GM18519 (cell line): ENCODE measurements around the gene COL4A2.

Source experiments
- ATAC-seq: cut with Tn5 transposase; IDR thresholded peaks from one replicate; pipeline ENCODE4 v1.9.1; 2021; ENCODE audit warnings: mild to moderate bottlenecking, moderate library complexity; ENCODE audit not compliant: unreplicated experiment, low FRiP score

The COL4A2 gene

DNA sequence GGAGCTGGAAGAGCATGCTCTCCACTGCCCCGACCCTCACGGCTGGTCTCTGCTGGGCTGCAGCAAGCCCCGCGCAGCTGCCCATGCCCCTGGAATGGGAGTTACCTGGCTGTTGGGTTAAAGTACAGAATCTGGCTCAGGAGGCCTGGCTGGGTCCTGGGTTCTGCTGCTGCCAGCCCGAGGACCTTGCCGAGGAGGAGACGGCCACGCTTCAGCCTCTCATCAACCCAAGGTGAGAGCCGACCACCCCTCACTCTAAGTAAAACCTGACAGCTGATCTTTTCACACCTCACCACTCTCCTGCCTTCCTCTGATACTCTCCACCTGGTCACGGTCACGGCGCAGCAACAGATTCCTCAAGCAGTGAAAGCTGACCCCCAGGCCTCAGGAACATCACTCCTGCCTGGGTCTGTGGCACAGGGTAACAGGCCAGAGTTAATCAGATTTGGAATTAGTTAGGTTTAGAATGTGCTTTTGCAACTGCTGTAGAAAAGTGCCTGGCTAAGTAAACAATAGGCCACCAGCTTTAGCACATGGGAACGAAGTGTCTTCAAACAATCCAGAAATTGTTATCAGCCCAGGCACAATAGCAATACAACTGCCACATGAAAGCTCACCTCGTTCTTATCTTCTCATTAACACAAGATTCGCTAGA, 233.9 kb downstream of the COL4A2 start:
- ATAC-seq, result no peak

DNA sequence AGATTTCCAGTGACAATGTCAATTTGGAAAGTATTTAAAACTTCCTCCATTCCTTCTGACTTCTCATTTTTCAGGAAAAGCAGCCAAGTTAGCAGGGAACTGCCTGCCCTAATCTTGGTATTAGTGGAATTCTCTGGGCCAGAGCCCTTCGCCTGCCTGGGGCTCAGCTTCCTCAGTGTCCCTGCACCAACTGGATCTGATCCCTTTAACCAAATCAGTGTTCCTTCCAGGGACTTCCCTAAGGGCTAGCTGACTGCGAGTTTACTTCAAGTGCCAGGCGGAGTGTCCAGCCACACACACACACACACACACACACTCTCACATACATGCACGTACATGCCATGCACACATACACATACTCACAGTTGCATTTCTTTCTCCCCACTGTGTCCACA, 234.4 kb downstream of the COL4A2 start:
- ATAC-seq, result no peak

GRCh38 chr13:110542169-110542796, 235.2 kb downstream of the COL4A2 start:
- ATAC-seq, result no peak

DNA sequence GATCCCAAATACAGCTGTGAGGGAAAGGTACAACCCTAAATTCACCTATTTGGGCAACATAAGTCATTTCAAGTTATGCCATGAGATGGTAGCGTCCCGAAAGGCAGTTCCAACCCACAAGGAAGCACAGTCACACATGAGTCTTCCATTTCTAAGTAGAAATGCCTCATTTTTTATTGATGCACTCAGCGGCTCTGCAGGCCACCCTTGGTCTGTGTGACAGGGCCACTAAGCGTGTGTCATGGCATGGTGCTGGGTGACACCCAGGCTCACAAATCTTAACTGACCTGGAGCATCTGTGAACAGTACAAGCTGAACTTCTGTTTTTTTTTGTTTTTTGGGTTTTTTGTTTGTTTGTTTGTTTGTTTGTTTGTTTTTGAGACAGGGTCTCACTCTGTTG, 239.3 kb downstream of the COL4A2 start:
- no peak for ATAC-seq

GRCh38 chr13:110546926-110547325, 239.8 kb downstream of the COL4A2 start:
- ATAC-seq, result no peak

DNA sequence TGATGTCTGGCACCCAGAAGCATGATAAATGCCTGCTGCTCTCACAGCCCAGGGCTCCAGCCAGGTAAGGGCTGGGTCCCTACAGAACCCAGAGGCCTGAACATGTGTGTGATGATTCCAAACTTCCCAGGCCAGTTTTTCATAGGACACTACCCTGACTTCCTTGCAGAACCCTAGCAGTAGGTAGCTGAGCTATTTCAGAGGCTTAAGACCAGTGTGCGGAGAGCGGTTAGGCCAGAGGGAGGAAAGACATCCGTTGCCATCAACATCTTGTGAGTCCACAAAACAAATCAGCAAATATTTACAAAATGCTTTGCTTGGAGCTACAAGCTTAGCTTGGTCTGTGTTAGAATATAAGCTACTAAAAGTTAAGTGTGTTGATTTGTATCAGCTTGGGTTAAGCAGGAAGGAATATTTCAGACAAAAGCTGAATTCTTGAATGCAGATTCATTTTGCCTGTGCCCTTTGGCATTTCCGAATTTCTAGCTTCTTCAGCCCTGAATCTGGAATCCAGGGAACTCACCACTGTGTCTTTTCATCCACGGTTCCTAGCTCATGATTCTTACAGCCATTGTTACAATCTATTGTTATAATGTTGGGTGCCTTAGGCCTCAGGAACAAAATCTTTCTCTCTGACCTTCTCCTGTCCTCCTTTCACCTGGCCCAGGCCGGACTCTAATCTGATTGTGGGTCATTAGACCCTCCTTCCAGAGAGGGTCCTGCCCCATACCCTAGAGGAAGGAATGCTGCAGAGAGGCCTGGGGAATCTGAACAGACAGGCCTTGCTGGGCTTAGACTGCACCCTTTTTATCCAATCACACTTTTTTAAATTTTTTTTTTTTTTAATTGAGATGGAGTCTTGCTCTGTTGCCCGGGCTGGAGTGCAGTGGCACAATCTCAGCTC, 242.1 kb downstream of the COL4A2 start:
- no peak for ATAC-seq

DNA sequence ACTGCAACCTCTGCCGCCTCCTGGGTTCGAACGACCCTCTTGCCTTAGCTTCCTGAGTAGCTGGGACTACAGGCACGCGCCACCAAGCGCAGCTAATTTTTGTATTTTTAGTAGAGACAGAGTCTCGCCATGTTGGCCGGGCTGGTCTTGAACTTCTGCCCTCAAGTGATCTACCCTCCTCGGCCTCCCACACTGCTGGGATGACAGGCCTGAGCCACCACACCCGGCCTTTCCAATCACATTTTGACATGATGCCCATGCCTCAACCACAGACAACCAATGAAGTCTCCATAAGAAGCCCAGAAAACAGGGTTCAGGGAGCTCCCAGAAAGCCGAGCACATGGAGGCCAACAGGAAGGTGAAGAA, 242.7 kb downstream of the COL4A2 start:
- no peak for ATAC-seq

GRCh38 chr13:110551284-110551683, 244.2 kb downstream of the COL4A2 start:
- no peak for ATAC-seq

GRCh38 chr13:110552767-110553166, 245.7 kb downstream of the COL4A2 start:
- ATAC-seq, result no peak

DNA sequence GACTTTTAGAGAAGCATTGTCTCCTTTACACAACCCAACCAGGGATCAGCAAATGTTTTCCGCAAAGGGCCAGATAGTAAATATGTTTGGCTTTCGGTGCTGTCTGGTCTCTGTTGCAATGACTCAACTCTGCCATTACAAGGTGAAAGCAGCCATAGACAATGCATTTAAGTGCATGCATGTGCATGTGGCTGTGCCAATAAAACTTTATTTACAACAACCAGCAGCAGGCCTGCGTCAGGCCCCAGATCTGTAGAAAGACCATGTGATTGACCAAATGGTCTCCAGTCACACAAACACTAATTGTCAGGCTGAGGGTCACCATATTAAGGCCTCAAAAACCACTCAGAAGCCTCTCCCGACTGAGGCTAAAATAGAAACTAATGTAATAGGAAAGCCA, 246.3 kb downstream of the COL4A2 start:
- ATAC-seq, result no peak

- ATAC-seq, result no peak
Measured at GRCh38 chr13:110554227-110554836, 247.2 kb downstream of the COL4A2 start.

DNA sequence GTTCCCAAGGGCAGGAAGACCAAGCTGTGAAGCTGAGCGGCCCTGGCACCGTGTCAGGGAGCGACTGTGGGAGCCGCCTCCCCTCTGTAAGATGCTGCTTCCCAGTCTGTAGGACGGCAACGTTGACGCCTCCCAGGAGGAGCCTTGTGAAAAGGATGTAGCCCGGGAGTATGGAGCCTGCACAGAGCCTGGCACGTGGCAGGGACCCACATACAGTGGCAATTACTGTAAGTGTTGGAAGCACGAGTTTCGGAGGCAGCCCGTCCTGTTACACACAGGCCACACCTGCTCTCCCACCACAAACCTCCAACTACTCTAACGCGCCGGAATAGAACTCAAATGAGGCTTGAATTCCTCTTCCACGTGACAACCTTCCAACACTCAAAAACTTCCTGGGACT, 247.9 kb downstream of the COL4A2 start:
- ATAC-seq, result no peak

- ATAC-seq, result no peak
Measured at GRCh38 chr13:110555601-110556223, 248.6 kb downstream of the COL4A2 start.

DNA sequence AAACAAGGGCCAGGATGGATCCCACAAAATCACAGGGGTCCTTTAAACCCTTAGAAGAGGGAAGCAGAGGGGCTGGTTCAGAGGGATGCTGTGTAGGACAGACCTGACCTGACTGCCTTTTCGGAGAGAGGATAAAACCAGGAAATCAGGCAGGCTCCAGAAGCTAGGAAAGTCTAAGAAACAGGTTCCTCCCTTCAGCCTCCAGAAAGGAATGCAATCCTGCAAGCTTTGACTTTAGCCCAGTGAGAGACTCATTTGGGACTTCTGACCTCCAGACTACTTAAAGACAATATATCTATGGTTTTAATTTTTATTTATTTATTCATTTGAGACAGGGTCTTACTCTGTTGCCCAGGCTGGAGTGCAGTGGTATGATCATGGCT, 249.1 kb downstream of the COL4A2 start:
- ATAC-seq, result no peak

GRCh38 chr13:110557082-110557481, 250.0 kb downstream of the COL4A2 start:
- no peak for ATAC-seq

DNA sequence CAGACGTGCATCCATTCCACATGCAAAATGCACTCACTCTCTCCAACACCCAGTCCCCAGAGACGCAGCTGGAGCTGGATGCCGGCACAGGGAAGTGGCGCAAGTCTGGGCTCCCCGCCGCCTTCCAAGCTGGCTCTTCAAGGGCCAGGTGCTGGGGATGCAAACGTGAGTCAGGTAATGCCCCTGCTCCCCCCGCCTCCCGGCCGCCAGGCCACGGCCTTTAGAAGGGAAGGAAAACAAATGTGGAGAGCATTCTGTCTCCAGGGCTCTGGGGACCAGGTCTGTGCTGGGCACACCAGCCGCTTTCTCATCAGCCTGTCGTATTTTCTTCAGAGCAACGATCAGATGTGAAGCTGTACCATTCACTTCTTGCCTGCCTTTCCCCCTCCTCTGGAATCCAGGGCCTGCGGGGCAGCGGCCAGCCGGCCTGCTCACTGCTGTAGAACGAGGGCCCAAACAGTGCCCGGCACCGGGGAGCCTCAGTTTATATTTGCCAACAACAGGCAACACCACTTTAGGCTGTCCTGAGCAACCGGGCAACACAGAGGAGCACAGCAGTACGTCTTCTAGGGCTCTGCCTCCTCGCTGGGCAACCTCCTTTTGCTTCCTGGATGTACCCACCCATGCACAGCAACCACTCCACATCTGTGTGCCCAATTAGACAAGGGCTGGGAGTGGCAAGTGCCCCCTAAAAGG, 250.7 kb downstream of the COL4A2 start:
- no peak for ATAC-seq

DNA sequence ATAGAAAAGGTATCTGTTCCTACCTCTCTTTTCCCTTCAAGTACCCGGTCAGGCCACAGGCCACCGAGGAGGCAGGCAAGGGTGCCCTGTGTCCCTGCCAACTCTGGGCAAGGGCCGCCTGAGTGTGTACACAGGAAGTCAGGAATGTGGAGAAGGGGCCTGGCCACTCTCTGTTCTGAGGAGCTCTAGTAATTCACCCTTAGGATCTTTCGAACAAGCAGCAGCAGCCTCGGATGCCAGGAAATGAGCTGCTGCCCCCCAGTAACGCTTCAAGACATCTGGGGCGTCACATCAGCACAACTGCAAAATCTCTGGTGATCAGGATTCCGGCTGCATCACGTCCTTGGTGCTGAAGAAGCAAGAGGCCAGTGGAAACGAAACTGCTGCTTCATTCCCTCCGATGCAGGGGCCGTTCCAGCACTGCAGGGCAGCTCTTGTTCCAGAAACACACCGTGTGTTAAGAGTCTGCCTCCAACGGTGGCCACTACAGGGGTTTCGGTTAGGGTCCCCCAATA, 252.4 kb downstream of the COL4A2 start:
- ATAC-seq, result no peak

DNA sequence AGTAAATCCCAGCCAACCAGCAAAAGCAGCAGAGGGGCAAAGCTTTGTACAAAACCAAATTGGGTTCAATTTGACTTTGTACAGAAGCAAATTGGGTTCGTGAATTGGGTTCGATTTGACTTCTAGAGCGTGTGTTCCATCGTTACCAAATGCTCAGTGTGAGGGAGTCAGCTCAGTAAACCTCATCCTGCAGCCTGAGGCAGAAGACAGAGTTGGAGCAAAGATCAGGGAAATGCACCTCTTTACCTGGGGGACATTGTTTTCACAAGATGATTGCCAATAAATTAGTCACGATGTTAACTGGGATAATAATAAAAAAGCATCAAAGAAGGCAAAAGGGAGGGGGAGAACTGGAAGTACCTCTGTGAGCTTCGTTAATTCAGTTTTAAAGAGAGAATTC, 252.9 kb downstream of the COL4A2 start:
- ATAC-seq, result no peak

DNA sequence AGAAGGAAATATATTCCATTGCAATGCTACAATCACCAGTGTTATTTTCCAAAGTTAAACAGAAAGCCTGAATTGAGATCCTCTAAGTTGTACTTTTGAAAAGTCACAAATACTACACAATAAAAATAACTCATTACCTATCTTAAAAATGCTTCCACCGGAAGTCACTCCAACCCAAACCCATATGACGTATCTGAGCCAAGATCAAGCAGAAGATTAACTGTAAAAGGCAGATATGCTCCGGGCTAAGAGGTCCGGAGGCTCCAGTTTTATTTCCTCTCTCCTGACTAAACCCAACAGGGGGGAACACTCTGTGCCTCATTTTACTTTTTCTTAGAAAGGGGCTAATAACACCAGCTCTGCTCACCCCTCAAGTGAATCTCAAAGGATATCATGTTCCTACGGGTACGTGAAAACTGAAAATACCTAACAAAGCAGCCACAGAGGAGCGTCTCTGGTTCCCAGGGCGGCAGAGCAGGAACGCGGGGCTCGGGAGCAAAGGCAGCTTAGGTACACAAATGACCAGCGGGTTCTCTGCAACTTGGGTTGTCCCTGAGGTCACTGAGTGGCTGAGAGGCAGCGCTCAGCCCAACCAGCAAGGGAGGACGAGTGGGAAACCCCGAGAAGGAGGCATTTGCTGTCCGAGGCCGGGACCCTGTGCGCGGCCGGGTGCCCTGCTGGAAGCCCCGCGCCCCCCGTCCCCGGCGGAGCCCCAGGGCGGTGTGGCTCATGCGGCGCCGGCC, 253.7 kb downstream of the COL4A2 start:
- no peak for ATAC-seq
